GM19438 (cell line): Measurements from ENCODE around the gene MYL4.

Experiments used
- ATAC-seq: cut with Tn5 transposase; IDR thresholded peaks from one replicate; pipeline ENCODE4 v1.9.1; 2021; ENCODE audit warnings: low read depth; ENCODE audit not compliant: unreplicated experiment

Gene MYL4

DNA sequence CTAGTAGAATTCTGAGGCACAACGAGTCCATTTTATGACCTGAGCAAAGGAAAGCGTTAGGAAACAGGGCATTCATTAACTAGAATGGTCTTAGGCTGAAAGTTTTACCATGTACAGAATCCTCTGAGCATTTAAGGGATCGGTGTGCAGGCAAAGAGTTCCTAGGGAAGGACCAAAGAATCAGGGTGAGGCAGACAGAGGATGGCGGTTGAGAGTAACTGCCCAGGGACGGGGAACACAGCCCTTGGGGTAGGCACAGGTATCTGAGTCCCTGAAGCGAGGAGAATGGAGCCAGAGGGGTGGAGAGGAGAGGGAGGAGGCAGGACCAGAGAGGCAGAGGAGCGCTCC, 30.4 kb downstream of the MYL4 start:
- no peak for ATAC-seq

DNA sequence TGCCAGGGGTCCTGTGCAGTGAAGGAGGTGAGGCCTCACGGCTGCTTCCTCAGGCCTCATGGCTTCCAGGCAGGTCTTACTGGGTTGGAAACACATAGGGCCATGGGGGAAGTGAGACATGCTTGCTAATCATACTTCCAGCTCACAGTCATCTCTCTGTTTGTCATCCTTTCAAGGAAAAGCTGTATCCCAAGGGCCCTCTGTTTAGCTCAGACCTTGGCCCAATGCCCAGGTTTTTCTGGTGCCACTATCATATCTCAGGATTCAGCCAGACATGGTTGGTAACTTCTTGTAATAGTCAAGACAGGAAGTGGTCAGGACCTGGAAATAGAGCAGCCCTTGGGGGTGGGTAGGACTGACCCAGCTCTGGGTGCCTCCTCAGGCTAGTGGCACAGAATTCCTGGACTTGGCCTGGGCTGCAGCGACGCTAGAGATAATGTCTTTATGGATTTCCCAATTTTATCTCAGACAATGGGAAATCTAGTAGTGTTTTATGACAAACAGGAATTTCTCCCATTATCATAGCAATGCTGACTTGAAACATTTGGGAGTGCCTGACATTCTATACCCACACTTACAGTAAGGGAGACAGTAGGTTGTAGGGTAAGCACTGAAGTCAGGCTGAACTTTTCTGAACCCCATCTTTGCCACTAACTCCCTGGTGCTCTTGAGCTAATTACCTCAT, 31.0 kb downstream of the MYL4 start:
- no peak for ATAC-seq

DNA sequence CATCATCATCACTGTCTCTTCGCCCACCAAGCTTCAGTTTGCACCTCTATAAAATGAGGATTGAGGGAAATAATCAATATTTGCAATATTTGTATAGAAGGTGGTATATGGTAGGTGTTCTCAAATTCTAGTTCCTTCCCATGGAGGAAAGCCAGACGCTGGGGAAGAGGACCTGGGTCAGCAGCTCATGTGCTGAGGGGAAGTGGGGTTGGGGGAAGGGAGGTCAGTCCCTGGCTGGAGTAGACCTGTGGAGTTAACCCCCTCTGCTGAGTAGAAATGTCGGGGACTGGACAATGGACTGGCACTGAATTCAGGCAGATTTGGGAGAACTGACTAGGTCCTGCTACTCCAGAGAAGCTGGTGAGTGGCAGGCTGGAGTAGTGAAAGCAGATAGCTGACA, 31.7 kb downstream of the MYL4 start:
- no peak for ATAC-seq

DNA sequence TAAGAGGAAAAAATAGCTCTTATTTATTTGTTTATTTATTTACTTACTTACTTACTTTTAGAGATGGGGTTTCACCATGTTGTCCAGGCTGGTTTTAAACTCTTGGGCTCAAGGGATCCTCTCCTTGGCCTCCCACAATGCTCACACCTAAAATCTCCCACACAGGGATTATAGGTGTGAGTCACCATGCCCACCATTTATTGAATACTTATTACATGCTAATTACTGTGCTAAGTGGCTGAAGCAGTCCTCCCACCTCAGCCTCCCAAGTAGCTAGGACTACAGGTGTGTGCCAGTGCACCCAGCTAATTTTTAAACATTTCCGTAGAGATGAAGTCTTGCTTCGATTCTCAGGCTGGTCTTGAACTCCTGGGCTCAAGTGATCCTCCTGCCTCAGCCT, 33.5 kb downstream of the MYL4 start:
- no peak for ATAC-seq

DNA sequence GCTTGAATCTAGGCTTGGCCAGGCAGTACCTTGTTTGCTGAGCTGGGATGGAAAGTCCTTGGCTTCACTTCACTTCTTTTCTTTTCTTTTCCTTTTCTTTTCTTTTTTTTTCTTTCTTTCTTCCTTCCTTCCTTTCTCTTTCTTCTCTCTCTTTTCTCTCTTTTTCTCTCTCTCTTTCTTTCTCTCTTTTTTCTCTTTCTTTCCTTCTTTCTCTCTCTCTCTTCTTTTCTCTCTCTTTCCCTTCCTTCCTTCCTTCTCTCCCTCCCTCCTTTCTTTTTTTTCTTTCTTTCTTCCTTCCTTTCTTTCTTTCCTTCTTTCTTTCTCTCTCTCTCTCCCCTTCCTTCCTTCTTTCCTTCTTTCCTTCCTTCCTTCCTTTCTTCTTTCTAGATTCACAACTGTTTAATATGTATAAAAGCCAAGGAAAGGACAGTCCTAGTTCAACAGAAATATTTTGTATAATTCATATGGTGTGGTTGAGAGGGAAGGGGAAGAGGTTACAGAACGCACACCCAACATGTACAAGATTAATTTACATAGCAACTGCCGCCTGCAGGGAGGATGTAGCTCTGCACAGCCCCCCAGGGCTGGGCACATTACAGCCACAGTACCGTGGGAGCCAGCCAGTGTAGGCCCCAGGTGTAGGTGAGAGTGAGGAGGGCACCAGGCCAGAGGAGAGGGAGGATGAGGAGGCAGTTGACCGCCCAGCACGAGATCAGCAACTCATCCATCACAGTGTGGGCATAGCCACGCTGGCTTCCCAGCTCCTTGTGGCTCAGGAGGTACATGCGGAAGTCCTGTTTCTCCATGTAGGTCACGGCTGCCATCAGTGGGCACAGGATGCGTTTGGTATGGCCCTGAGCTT, 34.8 kb downstream of the MYL4 start:
- ATAC-seq = no peak

DNA sequence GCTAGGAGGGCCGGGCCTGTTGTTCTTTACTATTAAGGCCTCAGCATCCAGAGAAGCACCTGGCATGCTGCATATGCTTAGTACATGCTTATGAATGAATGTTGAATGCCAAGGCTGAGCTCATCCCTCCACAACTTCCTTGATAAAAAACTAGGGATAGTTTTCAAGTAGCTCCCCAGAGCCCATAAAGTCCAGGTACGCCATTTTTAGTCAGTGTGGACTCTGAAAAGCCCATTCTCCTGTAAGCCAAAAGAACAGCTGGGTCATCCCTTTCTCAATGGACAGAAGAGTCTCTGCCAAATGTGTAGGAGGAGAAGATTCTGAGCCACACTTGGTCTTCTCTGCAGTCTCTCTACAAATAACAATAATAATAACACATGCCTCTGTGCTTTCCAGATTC, 35.5 kb downstream of the MYL4 start:
- no peak for ATAC-seq

DNA sequence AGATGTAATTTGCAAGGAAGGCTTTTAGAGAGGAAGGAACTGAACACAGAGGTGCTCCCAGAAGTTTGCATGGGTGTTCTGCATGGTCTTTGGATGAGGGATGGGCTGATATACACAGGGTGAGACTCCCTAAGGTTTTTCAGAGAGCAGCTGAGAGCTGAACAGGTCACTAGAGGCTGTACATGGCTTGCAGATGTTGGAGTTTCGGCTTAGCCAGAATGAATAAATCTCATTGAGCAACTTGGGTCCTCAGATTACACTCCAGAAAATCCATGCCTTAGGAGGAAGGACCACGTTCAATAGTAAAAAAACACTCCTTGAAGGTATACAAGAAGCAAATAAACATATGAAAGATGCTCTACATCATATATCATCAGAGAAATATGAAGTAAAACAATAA, 37.0 kb downstream of the MYL4 start:
- no peak for ATAC-seq

DNA sequence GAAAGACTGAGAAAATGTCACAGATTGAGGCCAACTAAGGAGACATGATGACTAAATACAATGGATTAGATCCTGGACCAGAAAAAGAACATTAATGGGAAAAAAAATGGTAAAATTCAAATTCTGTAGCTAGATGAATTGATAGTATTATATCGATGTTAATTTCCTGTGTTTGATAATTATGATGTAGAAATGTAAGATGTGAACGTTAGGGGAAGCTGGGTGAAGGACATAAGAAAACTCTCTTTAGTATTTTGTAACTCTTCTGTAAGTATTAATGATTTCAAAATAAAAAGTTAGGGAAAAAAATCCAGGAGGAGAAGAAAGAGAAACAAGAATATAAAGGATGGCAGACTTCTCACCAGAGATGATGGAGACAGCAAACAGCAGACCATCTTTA, 41.7 kb downstream of the MYL4 start:
- ATAC-seq = no peak

DNA sequence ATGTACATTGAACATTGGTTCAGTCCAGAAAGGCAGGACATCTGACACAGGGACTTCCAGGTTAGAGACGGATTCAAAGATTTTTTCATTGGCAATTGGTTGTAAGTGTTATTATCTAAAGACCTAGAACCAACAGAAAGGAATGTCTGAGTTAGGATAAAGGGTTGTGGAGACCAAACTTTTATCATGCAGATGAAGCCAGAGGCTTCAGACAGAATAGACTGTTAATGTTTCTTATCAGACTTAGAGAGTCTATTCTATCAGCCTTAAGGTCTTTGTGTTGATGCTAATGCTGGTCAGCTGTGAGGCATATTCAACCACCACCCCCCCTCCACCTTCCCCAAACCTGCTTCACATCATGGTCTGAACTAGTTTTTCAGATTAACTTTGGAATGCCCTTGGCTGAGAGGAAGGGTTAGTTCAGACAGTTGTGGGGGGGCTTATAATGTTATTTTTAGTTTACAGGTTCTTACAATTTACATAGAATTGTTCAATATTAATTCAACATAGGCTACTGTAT, 42.3 kb downstream of the MYL4 start:
- no peak for ATAC-seq

DNA sequence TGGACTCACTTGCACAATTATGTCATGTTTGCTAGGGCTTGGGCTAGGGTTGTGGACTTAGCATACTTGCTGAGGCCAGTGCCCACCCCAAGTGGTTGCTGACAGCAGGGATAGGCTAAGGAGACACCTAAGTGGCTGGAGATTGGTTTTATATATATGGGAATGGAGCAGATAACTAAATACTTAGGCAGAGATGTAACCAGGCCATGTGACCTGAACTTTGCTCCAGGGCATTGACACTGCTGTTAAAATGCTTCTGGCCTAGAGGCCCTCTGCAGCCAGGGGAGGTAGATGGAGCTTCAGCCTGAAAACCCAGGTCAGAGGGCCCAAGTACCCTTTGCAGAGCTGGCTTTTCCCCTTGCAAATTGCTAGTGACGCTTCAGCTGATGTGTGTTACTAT, 43.1 kb downstream of the MYL4 start:
- no peak for ATAC-seq

DNA sequence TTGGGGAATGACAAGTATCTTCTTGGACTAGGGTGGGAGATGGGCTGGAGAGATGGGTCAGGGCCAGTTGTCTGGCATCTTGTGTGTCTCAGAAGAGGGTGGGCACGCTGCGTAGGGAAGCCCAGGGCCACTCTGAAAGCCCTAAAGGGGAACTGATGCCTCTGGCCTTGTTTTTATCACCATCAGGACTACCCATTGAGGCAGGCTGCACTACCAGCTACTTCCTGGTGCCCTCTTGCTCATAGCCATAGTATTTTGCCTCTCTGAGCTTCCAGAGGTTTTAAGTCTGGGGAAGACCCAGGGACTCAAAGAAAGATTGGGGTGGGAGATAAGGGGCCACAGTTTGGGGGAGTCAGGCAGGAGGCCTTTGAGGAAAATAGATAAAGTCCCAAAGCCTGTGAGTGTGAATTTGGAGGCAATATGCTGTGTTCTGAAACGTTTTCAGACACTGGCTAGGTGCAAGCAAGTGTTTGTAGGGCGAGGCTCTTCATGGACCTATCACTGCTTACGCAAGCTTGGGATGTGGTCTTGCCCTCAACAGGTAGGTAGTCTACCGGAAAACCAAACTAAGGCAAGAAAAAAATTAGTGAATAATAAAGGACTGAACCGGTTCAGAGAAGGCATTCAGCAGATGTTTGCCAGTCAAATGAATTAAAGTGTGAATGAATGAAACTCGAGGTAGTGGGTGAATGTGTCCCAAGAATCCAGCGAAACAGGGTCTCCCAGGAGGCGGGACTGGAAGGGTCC, 43.8 kb downstream of the MYL4 start:
- ATAC-seq = no peak

DNA sequence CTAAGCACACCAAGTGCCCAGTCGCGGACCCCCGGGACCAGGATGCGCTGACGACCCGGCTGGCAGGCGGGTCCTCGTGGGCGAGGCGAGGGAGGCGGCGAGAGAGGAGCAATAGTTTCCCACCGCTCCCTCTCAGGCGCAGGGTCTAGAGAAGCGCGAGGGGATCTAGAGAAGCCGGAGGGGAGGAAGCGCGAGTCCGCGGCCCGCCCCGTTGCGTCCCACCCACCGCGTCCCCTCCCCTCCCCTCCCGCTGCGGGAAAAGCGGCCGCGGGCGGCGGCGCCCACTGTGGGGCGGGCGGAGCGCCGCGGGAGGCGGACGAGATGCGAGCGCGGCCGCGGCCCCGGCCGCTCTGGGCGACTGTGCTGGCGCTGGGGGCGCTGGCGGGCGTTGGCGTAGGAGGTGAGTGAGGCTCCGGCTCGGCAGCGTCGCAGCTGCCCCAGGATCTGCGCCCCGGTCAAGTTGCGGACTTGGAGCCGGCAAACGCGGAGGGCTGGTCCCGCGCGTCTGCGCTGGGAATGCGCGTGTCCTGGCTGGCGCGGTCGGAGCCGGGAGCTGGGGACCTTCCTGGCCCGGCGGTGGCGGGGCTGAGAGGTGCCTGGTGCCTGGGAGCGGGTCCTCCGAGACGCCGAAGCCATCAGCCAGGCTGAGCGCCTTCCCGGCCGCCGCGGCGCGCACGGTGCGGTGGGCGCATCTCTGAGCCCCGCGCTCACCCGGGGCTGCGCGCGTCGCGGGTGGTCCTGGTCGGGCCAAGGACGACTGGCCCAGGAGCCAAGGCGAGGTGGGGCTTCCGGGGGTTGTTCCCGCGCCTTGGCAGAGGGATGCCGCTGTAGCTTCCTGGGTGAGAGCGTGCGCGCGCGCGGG, 44.6 kb downstream of the MYL4 start, which contains the start of gene ITGB3:
Gene ITGB3 (plus strand): TSS at position 287 of the 862 bp plus-strand sequence. CDS start 35 bp downstream, at position 322.
- ATAC-seq = peak; percentile 76

DNA sequence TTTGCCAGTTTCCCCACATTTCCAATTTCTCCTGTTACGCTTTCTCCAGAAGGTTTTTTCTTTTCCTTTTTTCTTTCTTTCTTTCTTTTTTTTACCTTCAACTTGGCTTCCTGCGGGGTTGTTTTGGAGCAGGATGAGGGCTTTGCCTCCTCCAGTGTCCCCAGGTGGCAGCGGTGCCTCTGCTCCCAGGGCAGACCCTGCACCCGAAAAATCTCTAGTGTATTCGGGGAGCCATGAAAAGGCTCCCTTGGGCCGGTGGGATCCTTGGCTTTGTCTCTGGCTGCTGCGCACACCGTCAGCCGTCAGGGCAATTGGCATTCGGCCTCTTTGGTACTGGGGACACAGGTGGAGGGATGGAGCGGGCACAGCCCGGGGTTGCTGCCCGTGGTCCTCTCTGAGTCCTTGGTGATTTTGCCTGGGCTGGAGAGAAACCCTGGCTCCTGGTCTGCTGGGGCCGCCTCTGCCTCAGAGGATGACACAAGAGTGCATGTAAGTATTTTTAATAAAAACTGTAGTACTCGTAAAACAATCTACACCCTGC, 45.3 kb downstream of the MYL4 start:
- ATAC-seq = no peak

DNA sequence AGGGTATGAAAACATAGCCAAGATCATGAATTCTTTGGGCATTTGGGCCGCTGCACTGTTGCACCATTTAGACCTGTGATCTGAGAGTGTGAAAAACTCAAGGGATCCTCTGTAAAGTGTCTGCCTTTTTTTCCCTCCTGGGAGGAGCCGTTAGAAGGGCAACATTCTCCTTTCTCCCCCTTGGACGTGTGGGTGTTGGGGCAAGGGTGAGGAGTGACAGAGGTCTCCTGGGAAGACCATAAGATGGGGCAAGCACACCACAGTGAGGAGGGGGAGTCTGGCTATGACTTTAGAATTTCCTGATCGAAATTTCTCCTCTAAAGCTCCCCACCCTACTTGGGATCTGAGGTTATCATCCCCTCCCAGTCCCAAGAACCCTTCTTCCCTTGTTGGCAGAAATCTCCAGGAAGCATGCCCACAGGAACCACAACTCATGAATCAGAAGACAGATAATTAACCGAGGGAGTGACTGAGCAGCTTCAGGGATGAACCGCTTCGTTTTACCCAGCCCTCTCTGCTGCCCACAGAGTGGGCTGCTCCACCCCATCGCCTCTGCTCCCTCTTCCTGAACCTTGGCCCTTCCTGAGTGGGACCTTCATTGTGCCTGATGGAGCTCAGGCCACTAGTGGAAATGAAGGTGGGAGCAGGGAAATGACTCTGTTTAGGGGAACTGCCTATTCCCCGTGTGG, 48.6 kb downstream of the MYL4 start:
- ATAC-seq = no peak

DNA sequence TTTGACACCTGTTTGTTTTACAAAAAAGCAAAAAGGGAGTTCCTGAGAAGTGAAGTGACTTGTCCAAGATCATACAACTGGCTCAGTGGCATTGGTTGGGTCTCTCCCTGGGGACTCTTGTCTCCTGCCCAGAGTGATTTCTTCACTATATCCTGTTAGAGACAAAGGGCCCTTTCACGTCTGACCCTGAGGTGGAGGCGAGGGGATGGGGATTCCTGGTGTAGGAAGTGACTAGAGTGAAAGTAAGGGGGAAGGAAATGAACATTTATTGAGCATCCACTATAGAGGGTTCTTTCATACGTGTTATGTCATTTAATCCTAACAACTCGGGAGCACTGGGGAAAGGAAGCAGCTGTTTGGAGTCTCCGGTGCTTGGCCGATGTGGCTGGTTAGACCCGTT, 53.4 kb downstream of the MYL4 start:
- no peak for ATAC-seq

DNA sequence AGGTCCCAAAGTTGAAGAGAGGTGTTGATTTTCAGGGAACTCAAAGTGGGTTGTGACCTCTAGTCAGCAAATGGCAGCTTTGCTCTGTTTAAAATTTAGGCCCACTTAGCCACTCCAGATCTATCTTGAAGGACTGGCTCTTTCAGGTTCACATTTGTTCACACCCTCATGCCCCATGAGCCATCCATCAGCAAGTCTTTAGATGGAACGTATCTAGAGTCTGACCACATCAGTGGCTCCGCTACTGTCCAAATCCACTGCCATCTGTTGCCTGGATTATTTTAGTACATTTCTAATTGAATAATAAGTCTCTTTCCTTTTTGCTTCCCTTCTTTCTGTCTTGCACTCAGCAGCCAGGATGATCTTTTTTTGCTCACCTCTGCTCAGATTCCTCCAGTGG, 55.0 kb downstream of the MYL4 start:
- ATAC-seq = no peak

DNA sequence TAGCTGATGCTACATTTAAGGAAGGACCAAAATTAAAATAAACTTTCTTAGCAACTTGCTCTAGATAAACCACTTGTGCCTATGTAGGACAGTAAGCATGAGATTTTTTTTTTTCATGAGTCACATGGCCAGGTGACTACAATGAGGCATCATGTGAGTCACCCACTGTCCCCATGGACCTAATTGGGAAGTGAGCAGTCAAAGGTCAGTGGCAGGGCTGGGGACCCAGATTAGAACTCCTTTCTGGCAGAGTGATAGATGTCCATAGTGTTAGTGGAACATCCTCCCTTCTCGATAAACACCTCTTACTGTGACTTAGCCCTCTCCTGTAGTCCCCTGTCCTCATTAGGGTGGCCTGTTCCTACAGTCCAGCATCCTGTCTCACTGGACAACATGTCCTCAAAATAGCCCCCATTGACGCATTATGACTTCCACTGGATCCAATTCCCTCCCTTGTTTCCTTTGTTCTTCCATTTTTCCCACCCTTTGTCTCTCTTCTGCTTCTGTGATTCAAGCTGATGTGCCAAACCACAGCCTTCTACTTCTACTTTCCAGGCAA, 56.9 kb downstream of the MYL4 start:
- no peak for ATAC-seq

DNA sequence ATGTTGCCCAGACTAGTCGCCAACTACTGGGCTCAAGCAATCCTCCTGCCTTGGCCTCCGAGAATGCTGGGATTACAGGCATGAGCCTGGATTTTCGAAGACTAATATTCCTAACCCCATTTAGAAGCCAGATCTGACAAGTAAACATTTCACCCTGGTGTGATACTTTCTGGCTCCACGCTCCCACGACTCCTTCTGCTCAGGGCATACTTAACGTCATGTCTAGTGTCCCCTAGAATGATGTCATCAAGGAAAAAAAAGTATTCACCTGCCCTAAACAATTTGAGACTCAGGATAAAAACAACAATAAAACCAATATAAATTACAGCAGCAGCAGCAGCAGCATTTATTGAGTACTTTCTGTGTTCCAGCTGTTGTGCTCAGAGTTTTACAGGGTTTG, 57.6 kb downstream of the MYL4 start:
- no peak for ATAC-seq

DNA sequence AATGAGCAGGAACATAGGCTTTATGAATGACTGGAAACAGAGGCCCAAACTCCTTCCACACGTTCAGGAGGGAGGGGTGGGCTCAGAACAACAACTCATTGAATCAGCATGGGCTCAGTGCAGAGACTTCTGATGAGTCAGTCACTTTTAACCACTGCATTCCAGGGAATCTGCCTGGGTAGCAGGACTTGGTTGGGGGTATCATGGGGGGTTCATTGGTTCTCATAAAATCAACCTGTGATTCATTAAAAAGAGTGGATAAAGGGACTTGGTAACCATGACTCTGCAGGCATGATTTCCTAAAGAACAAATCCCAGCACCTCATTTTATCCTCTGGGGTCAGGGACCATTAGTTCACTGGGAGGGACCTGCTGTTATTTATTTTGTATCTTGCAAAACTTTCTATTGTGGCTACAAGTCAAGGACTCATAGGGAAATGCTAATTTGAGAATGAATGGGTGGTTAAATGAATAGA, 58.2 kb downstream of the MYL4 start:
- ATAC-seq = no peak
